Caco-2 (cell line): Measurements from ENCODE around the gene LSG1. TPM values are rescaled to one million over a fixed set of nuclear protein-coding genes. Genes with fewer than 3 reads are reported as not detected.

Source experiments
- BruUV-seq: library from RNA; stranded (reverse); fragments of 400-500 nt; replicated peaks from 2 replicates; lab custom pipeline; 2021; lab: Mats Ljungman, UMichigan
- CTCF ChIA-PET: fragments of 300-600 bp; sonication (Branson Sonifier 250); formaldehyde crosslinking; loops from one replicate; lab custom pipeline; 2022; ENCODE audit warnings: antibody characterized with exemption; lab: Charles Lee
- POLR2A ChIA-PET: fragments of 300-600 bp; sonication (Branson Sonifier 250); formaldehyde crosslinking; loops from one replicate; lab custom pipeline; 2022; ENCODE audit warnings: antibody characterized with exemption; lab: Charles Lee
- DNase-seq, 2 experiments: peaks; one replicate each; pipeline versions ENCODE4 v3.0.0 to v3.0.0-alpha.2; 2020 to 2022
- H3K27me3 ChIP-seq: replicated peaks from 2 replicates; pipeline ENCODE4 v1.6.0; 2011; ENCODE audit warnings: low read length; ENCODE audit not compliant: control insufficient read depth, insufficient read depth
- H3K36me3 ChIP-seq: 2 replicates; pipeline ENCODE4 v1.5.1; 2011; ENCODE audit warnings: low read length; ENCODE audit not compliant: control insufficient read depth, insufficient read depth
- H3K4me1 ChIP-seq: fragments of 250-450 bp; sonication (Bioruptor Pico); 2 replicates; pipeline ENCODE4 v1.5.1; 2020; ENCODE audit warnings: mild to moderate bottlenecking
- H3K4me3 ChIP-seq: 2 replicates; pipeline ENCODE4 v1.5.1; 2011; ENCODE audit warnings: low read depth, mild to moderate bottlenecking, control low read depth, low read length
- H3K9me3 ChIP-seq: fragments of 250-450 bp; sonication (Bioruptor Pico); 2 replicates; pipeline ENCODE4 v1.5.1; 2020; ENCODE audit warnings: mild to moderate bottlenecking, moderate library complexity
- H3K27ac Mint-ChIP-seq: one replicate; pipeline ENCODE4 v1.8.0; 2022; ENCODE audit warnings: mixed read lengths; ENCODE audit not compliant: unreplicated experiment
- H3K27me3 Mint-ChIP-seq: one replicate; pipeline ENCODE4 v1.8.0; 2022; ENCODE audit warnings: mixed read lengths; ENCODE audit not compliant: insufficient read depth, unreplicated experiment
- H3K36me3 Mint-ChIP-seq: one replicate; pipeline ENCODE4 v1.8.0; 2022; ENCODE audit warnings: mild to moderate bottlenecking, mixed read lengths; ENCODE audit not compliant: insufficient read depth, unreplicated experiment
- H3K4me1 Mint-ChIP-seq: one replicate; pipeline ENCODE4 v1.8.0; 2022; ENCODE audit warnings: low read depth, mixed read lengths; ENCODE audit not compliant: unreplicated experiment
- H3K4me3 Mint-ChIP-seq: one replicate; pipeline ENCODE4 v1.8.0; 2022; ENCODE audit warnings: mild to moderate bottlenecking, moderate library complexity, mixed read lengths; ENCODE audit not compliant: unreplicated experiment
- H3K9me3 Mint-ChIP-seq: one replicate; pipeline ENCODE4 v1.8.0; 2022; ENCODE audit warnings: mixed read lengths; ENCODE audit not compliant: unreplicated experiment
- intact Hi-C: fragments of 100-400 bp; cut with micrococcal nuclease; formaldehyde crosslinking; loops from one replicate; pipeline ENCODE4 v1.10.0; 2022; ENCODE audit not compliant: unreplicated experiment
- total RNA-seq: library from RNA; stranded (reverse); gene quantifications from 2 replicates; pipeline ENCODE4 v1.2.3, GENCODE V29; 2022
- TF ChIP-seq, protein P1 (sequence below), 2 experiments: fragments of 200-600 bp in 1 of 2; IDR thresholded peaks; 1 replicate in 1 of 2; 2 replicates in 1 of 2; pipeline versions ENCODE4 v1.5.1 to v1.8.0; 2011 to 2022; ENCODE audit warnings: antibody characterized with exemption in 1 of 2, control low read depth in 1 of 2, inconsistent platforms in 1 of 2, low read depth in 1 of 2, low read length in 1 of 2, mild to moderate bottlenecking in 1 of 2, moderate library complexity in 1 of 2; ENCODE audit not compliant: insufficient read depth in 1 of 2, severe bottlenecking in 1 of 2, unreplicated experiment in 1 of 2

The LSG1 gene
- total RNA-seq, 1 experiment from 2014 or later: 48.0 TPM

DNA sequence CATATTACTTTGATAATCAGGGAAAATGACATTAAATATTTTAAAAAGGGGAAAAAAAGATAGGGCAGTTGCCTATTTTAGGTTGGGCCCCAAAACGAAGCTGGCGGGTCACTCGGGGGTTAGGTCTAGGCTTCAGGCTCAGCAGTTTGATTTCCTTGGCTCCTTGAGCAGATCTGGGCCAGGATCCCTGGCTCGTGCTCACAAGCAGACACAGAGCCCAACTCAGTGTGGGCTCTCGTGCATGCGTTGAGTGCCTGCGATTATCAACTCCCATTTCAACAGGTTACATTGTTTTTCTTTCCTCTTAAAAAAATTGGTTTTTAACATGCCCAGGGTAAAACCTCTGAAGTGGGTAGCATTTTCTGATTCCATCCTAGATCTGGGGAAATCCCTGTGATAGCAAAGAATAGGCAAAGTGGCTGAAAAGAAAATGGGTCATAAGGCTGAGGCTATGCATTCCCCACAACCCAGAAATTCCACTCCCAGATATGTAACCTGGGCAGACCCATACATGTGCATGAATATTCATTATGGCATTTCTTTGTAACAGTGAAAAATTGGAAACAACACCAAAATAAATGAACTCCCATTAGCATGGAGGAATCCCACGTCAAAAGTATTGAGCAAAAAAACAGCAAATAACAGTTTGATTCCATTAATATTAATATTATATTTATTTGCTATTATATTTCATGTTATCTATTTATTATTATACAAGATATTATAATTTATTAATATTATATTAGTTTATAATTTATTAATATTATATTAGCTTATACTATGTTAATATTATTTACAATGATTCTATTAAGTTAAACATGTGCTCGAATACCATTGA lies 41.5 kb upstream of the LSG1 start:
- Mint-ChIP-seq H3K27me3 (no peaks in the 10 kb centered on the region), H3K27ac (no peak overlapping the region), H3K4me3 (no peak overlapping the region), H3K9me3 (no peaks in the 10 kb centered on the region), H3K36me3 (no peaks in the 10 kb centered on the region), H3K4me1 (peaks cover 12% of the 10 kb centered on the region)
- no peak for DNase-seq
- Histone ChIP-seq H3K27me3 (no peaks in the 10 kb centered on the region), H3K4me1 (no peaks in the 10 kb centered on the region), H3K4me3 (no peak overlapping the region), H3K36me3 (no peaks in the 10 kb centered on the region), H3K9me3 (no peaks in the 10 kb centered on the region)
- CTCF ChIA-PET: no interaction called here
- BruUV-seq: no TSS peak
- POLR2A ChIA-PET: no interaction called here
- TF ChIP-seq, protein P1, sequence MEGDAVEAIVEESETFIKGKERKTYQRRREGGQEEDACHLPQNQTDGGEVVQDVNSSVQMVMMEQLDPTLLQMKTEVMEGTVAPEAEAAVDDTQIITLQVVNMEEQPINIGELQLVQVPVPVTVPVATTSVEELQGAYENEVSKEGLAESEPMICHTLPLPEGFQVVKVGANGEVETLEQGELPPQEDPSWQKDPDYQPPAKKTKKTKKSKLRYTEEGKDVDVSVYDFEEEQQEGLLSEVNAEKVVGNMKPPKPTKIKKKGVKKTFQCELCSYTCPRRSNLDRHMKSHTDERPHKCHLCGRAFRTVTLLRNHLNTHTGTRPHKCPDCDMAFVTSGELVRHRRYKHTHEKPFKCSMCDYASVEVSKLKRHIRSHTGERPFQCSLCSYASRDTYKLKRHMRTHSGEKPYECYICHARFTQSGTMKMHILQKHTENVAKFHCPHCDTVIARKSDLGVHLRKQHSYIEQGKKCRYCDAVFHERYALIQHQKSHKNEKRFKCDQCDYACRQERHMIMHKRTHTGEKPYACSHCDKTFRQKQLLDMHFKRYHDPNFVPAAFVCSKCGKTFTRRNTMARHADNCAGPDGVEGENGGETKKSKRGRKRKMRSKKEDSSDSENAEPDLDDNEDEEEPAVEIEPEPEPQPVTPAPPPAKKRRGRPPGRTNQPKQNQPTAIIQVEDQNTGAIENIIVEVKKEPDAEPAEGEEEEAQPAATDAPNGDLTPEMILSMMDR (IDR thresholded peaks at IDR 0.05; ENCODE audit: insufficient read depth in 1 of 2, low read depth in 1 of 2, low read length in 1 of 2, severe bottlenecking in 1 of 2, unreplicated experiment in 1 of 2): no peak
- intact Hi-C loops: no loop called here

GRCh38 chr3:194711913-194712312 lies 39.9 kb upstream of the LSG1 start:
- no TSS peak for BruUV-seq
- Histone ChIP-seq H3K27me3 (no peaks in the 10 kb centered on the region), H3K36me3 (no peaks in the 10 kb centered on the region), H3K9me3 (no peaks in the 10 kb centered on the region), H3K4me3 (no peak overlapping the region), H3K4me1 (no peaks in the 10 kb centered on the region)
- TF ChIP-seq, protein P1 (IDR thresholded peaks at IDR 0.05; ENCODE audit: insufficient read depth in 1 of 2, low read depth in 1 of 2, low read length in 1 of 2, severe bottlenecking in 1 of 2, unreplicated experiment in 1 of 2): no peak
- no peaks in the 10 kb centered on the region for H3K27me3 Mint-ChIP-seq
- no peaks in the 10 kb centered on the region for H3K36me3 Mint-ChIP-seq
- H3K9me3 Mint-ChIP-seq: no peaks in the 10 kb centered on the region
- H3K4me1 Mint-ChIP-seq: peaks cover 12% of the 10 kb centered on the region
- ChIA-PET POLR2A (no interaction called here), CTCF (interaction anchor here (0.7 kb wide), 1 partner anchor 140 kb away, joined by 4 read pairs; no protein-coding TSS in a partner anchor)
- intact Hi-C loops: no loop called here
- DNase-seq: no peak
- no peak overlapping the region for H3K4me3 Mint-ChIP-seq
- no peak overlapping the region for H3K27ac Mint-ChIP-seq

GRCh38 chr3:194711286-194711685 lies 39.3 kb upstream of the LSG1 start:
- Mint-ChIP-seq H3K4me3 (no peak overlapping the region), H3K9me3 (no peaks in the 10 kb centered on the region), H3K4me1 (peaks cover 16% of the 10 kb centered on the region), H3K36me3 (no peaks in the 10 kb centered on the region), H3K27me3 (no peaks in the 10 kb centered on the region), H3K27ac (no peak overlapping the region)
- no peak overlapping the region for H3K4me3 ChIP-seq
- POLR2A ChIA-PET: no interaction called here
- intact Hi-C loops: no loop called here
- CTCF ChIA-PET: interaction anchor here (0.7 kb wide), 1 partner anchor 141 kb away, joined by 4 read pairs; no protein-coding TSS in a partner anchor
- H3K27me3 ChIP-seq: no peaks in the 10 kb centered on the region
- H3K9me3 ChIP-seq: no peaks in the 10 kb centered on the region
- TF ChIP-seq, protein P1 (IDR thresholded peaks at IDR 0.05; ENCODE audit: insufficient read depth in 1 of 2, low read depth in 1 of 2, low read length in 1 of 2, severe bottlenecking in 1 of 2, unreplicated experiment in 1 of 2): no peak
- DNase-seq: no peak
- H3K4me1 ChIP-seq: no peaks in the 10 kb centered on the region
- BruUV-seq: no TSS peak
- H3K36me3 ChIP-seq: no peaks in the 10 kb centered on the region
